ENCODE measurements around the gene LGALS16. TPM values are rescaled to one million over a fixed set of nuclear protein-coding genes. Genes with fewer than 3 reads are reported as not detected.

The LGALS16 gene
- total and polyA plus RNA-seq, 2 experiments from 2014 or later: not detected

DNA sequence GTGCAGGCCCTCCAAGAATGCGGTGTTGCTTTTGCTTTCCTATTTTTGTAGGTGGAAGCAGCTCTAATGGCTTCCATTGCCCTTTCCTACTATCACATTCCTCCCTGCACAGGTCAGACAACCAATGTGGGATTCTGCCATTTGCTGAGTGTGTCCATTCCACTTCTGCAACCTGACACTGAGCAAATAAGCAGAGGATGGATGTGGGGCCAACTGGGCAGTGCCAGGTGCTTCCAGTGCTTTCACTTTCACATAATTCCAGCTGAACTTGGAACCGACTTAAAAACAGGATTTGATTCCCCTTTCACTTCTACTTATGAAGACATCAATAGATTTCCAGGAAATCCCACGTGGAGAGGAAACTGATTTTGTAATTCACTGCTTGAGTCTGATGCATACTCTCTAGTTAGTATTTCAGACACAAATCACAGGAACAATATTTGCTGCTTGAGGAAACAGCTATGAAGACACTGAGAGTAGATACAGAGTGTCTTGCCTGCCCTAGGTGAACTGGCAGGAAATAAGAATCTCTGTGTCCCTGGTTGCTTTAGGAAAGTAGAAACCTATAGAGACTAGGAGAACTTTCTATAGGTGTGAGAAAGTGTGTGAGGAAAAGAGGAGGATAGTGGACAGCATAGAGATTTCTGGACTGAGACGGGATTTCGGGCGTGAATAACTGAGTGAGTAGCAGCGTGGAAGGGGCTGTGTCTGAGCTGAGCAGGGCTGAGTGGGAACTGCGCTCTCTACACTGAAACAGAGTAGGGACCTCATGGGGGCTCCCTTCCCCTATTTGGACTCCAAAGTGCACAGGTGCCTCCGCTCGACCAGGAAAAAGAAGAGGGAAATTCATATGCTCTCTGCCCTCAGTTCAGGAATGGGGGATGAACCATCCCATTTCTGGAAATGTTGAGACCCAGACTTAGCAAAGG, 22.5 kb downstream of the LGALS16 start:
- Histone ChIP-seq H3K9me3 (ENCODE audit: low read depth) (no peaks in the 10 kb centered on the region), H3K27me3 (no peaks in the 10 kb centered on the region), H3K4me3 (no peak overlapping the region), H3K36me3 (no peaks in the 10 kb centered on the region), H3K4me1 (ENCODE audit: low read depth) (no peaks in the 10 kb centered on the region), H3K27ac (no peak overlapping the region)
- TF ChIP-seq CTCF (IDR thresholded peaks at IDR 0.05; ENCODE audit: low read depth, low read length): no peak
- no peak for DNase-seq (ENCODE audit: low read depth in 1 of 2, low spot score in 1 of 2)

GRCh38 chr19:39679056-39679790, 23.5 kb downstream of the LGALS16 start:
- no peak for TF ChIP-seq CTCF (IDR thresholded peaks at IDR 0.05; ENCODE audit: low read depth, low read length)
- Histone ChIP-seq H3K4me1 (ENCODE audit: low read depth) (no peaks in the 10 kb centered on the region), H3K27me3 (no peaks in the 10 kb centered on the region), H3K4me3 (no peak overlapping the region), H3K27ac (no peak overlapping the region), H3K9me3 (ENCODE audit: low read depth) (no peaks in the 10 kb centered on the region), H3K36me3 (no peaks in the 10 kb centered on the region)
- DNase-seq (ENCODE audit: low read depth in 1 of 2, low spot score in 1 of 2): no peak

- Histone ChIP-seq H3K27ac (no peak overlapping the region), H3K27me3 (no peaks in the 10 kb centered on the region), H3K4me3 (no peak overlapping the region), H3K9me3 (ENCODE audit: low read depth) (no peaks in the 10 kb centered on the region), H3K4me1 (ENCODE audit: low read depth) (no peaks in the 10 kb centered on the region), H3K36me3 (no peaks in the 10 kb centered on the region)
- DNase-seq (ENCODE audit: low read depth in 1 of 2, low spot score in 1 of 2): no peak
- no peak for TF ChIP-seq CTCF (IDR thresholded peaks at IDR 0.05; ENCODE audit: low read depth, low read length)
These were observed 24.1 kb downstream of the LGALS16 start for GRCh38 chr19:39679791-39680168.

DNA sequence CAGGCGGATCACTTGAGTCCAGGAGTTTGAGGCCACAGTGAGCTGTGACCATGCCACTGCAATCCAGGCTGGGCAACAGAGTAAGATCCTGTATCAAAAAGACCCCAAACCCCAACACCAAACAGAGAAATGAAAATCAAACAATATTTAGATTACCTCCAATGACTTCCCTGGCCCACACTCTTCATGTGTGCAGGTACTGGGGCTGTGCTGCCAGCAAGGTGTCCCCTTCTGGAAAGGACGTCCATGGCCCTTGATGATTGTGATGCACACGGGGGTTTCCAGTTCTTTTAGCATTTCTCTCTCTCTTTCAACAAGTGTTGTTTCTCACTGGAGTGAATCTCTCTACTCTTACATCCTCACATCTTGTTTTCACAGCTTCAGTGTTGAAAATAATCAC, 24.9 kb downstream of the LGALS16 start:
- Histone ChIP-seq H3K4me1 (ENCODE audit: low read depth) (no peaks in the 10 kb centered on the region), H3K27ac (no peak overlapping the region), H3K36me3 (no peaks in the 10 kb centered on the region), H3K27me3 (no peaks in the 10 kb centered on the region), H3K4me3 (no peak overlapping the region), H3K9me3 (ENCODE audit: low read depth) (no peaks in the 10 kb centered on the region)
- DNase-seq (ENCODE audit: low read depth in 1 of 2, low spot score in 1 of 2): no peak
- TF ChIP-seq CTCF (IDR thresholded peaks at IDR 0.05; ENCODE audit: low read depth, low read length): no peak

- no peaks in the 10 kb centered on the region for H3K27me3 ChIP-seq
- no peaks in the 10 kb centered on the region for H3K4me1 ChIP-seq (ENCODE audit: low read depth)
- no peaks in the 10 kb centered on the region for H3K36me3 ChIP-seq
- TF ChIP-seq CTCF (IDR thresholded peaks at IDR 0.05; ENCODE audit: low read depth, low read length): no peak
- no peak overlapping the region for H3K4me3 ChIP-seq
- no peak for DNase-seq (ENCODE audit: low read depth in 1 of 2, low spot score in 1 of 2)
- no peaks in the 10 kb centered on the region for H3K9me3 ChIP-seq (ENCODE audit: low read depth)
- no peak overlapping the region for H3K27ac ChIP-seq
These were observed 25.7 kb downstream of the LGALS16 start for GRCh38 chr19:39681416-39681815.

Measured in cardiac muscle cell (in vitro differentiated cells and primary cell).